ENCODE measurements around the gene TTC22.

The TTC22 gene

DNA sequence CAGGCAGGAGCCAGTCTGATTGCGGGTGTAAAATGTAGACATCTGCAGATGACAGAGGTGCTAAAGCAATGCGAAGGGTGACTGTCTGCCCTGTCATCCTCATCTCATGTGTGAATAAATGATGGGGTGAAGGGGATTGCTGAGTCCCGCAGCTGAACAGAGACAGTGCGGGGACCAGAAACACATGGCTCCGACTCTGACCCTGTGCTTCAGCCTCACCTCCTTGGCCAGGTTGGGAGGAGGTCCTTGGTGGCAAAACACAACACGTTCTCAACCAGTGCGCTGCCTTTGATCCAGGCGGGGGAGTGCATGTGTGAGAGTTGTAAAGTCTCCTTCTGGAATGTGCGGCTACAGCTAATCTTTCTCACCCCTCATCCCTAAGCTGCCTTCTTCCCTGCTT, 32.0 kb upstream of the TTC22 start:
- no peak for DNase-seq

DNA sequence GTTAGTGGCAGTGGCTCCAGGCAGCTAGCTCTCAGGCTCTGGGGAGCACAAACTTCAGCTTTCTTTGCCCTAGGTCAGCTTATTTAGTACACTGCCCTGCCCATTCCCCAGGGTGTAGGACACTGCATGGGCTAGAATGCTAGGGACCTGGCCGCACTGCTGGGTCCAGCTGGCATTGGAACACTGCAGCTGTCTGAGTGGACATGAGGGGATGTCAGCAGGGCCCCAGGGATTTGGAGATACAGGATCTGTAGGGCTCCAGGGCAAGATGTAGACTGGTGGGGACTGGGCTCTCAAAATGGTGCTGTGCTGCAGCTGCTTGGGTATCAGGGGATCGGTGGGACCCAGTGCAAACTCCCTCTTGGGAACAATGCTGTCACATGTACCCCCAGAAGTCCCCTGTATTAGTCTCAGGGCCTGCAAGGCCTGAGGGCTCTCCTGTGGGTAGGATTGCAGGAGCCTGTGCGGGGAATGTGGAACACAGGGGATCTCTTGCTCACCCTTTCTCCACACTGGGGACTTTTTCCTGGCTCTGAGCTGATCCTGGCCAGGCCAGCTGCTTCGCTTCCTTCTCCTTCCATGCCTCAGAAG, 25.2 kb upstream of the TTC22 start:
- no peak for DNase-seq

DNA sequence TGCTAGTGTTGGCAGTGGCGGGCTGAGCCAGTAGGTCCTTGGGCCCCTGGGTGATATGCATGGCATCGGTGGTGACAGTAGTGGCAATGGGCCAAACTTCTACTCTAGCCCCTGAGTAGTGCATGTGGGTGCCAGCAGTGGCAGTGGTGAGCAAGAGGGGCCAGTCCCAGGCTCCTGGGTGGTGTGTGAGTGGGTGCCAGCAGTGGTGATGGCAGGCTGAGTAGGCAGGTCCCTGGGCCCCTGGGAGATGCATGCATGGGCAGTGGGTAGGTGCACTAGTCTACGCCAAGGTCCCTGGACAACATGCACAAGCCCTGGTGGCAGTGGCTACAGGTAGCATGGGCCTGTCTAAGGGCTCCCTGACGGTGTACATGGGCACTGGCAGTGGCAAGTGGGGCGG, 24.6 kb upstream of the TTC22 start:
- DNase-seq: no peak

DNA sequence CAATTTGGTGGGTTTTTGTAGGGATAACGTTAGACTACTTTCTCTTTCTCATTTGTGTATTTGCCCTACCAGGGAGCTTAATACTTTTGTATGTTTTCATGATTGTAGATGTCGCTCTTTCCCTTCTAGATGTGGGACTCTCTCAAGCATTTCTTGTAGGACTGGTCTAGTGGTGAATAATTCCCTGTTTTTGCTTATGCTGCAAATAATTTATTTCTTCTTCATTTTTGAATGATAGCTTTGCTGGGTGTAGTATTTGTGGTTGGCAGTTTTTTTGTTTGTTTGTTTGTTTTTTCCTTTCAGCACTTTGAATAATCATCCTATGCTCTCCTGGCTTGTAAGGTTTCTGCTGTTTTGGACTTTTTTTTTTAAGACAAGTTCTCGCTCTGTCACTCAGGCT, 22.5 kb upstream of the TTC22 start:
- no peak for DNase-seq

DNA sequence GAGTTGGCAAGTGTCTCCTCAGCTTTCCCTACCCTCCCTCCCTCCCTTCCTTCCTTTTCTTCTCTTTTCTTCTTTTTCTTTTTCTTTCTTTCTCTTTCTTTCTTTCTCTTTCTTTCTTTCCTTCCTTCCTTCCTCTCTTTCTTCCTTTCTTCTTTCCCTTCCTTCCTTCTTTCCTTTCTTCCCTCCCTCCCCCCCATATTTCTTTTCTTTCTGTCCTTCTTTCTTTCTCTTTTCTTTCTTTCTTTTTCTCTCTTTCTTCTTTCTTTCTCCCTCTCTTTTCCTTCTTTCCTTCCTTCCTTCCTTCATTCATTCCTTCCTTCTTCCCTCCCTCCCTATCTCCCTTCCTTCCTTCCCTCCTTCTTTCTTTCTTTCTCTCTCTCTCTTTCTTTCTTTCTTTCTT, 18.6 kb upstream of the TTC22 start:
- DNase-seq: no peak

DNA sequence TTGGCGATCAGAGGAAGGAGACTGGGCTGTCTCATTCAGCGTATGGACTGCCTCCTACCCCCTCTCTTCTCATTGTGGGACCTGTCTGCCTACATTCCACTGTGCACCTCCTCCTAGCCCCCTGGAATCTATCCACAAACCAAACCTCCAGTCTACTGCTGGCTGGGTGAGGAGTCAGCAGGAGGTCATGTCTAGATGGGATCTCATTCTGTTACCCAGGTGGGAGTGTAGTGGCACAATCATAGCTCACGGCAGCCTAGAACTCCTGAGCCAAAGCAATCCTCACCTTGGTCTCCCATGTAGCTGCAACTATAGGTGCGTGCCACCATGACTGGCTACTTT, 18.0 kb upstream of the TTC22 start:
- DNase-seq: no peak

DNA sequence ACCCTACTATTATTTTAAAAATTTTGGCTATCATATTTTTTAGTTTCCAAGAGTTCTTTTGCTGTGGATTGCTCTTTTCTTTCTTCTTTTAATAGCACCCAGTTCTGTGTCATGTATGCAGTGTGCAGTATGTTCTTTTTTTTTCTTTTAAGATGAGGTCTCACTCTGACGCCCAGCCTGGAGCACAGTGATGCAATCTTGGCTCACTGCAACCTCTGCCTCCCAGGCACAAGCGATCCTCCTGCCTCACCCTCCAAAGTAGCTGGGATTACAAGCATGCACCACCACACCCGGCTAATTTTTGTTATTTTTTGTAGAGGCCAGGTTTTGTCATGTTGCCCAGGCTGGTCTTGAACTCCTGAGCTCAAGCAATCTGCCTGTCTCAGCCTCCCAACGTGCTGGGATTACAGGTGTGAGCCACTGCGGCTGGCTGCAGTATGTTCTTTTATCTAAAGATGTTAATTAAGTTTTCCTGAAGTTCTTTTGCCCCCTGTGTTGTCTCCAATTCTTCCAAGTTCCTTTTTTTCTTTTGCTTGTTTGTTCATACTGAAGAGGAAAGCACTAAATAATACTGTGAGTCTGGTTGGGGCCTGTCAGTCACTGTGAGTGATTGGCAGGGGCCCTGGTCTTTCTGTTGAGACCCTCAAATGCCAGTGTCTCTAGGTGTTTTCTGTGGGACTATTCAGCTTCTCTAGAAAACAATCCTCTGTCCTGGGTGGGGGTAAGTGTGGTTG, 17.5 kb upstream of the TTC22 start:
- no peak for DNase-seq

DNA sequence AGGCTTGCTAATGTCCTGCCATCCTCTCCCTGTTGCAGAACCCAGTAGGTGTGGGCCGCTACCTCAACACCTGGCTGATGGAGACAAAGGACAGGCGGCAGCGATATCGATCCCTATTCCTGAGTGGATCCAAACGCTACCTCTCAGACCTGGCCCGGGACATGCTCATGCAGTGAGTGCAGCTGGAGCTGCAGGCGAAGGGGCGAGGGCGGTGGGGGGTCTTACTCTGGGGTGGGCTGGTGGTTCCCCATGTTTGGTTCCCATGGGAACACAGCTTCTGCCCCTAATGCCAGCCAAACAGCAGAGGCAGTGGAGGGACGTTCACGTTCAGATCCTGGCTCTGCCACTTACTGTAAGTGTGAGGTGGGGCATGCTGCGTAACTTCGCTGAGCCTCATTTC, 15.8 kb upstream of the TTC22 start:
- no peak for DNase-seq

DNA sequence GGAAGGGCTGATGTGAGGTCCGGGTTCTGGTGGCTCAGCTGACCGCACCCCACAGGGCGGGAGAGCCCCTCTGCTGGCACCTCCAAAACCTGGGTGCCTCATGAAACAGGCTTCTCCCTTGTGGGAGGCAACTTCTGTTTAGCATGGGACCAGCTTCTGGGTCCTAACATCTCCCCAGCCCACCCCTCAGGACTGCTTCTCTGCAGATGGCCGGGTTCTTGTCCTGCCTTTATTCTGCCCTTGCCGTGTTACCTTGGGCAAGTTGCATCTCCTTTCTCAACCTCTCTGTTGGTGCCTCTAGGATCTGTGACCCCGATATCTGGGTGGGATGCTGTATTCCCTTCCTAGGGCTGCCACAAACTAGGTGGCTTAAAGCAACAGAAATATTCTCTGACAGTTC, 15.0 kb upstream of the TTC22 start:
- DNase-seq: no peak

DNA sequence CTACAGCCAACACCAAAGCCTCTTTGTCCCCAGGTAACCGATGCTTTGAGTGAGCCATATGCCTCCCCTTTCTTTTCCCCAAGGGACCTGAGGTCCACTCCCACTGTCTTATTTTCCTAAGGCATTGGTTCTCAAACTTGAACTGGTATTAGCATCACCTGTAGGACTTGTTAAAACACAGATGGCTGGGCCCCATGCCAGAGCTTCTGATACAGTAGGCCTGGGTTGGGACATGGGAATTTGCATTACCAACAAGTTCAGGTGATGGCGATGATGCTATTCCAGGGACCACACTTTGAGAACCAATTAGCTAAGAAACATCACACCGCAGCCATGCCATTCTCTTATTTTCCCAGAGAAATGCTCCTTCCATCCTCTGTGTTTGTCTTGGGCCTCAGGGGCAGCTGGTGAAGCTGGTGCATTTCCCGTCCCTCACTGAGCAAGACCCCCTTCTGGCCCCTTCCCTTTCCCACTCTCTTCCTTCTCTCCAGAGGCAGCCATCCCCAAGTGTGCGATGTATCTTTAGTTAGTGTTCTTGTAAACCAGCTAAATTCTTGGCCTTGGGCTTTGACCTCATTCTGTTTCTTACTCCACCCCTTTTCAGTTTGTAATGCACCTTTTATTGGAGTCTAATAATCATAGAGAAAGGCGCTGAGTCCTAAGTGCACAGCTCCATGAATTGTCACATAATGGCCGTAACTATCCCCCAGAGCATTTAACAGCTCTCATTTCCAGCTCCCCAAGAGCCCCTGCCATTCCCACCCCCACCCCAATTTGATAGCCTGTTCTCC, 14.2 kb upstream of the TTC22 start:
- DNase-seq: no peak

DNA sequence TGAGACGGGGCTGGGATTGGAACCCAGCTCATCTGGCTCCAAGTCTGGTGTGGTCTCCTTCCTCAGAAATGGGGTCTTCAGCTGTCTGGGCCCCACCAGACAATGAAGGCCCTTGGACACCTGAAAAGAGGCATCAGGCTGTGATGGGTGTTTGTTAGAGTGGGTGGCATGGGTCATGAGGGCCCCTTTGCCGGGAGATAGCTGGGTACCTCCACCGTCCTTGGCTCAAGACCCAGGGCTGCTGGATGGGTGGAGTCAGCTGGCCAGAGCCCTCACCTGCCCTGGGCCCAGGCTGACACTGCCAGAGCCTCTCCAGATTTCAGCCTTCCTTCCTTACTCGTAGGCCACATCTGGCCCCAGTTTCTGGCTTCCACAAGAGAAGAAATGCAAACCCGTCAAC, 13.4 kb upstream of the TTC22 start:
- no peak for DNase-seq

DNA sequence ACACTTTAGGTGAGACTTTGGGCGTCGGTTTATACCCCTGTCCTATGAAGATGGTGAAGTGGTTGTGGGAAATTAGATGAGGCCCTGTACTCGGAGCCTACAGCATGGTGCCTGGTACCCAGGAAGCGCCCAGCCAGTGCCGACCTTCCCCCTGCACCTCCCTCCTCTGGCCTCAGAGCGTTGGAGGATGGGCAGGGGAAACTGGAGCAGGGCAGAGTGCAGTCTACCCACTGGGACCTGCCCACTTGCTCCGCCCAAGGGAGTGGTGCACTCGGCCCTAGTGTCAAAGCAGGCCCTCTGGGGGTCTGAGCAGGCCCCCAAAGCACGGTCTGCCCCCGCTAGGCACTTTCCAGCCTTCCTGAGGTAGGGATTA, 13.0 kb upstream of the TTC22 start:
- no peak for DNase-seq

DNA sequence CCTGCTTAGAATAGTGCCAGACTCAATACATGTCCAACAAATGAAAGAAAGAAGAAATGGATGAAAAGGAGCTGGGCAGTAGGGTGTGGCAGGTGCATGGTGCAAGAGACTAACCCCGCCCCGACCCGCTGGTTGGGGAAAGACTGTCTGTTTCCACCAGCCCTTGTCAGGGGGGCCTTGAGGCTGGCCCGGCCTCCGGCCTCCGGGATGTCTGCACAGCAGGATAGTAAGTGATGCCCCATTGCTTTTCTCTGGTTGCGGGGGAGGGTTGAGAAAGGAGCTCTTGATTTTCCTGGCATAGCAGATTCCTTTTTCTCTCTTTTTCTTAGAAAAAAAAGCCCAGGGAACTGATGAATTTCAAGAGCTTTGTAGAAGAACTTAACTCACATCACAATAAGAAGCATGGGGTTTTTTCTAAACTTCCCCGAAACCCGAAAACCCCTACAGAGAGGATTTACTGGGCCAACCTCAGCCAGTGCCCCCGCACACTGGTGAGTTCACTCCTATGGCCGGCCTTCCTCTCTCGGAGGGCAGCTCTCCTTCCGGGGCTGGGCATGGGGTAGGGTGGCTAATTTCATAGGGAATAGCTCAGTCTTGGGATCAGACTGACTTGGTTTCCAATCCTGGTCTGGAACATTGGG, 12.5 kb upstream of the TTC22 start:
- no peak for DNase-seq

DNA sequence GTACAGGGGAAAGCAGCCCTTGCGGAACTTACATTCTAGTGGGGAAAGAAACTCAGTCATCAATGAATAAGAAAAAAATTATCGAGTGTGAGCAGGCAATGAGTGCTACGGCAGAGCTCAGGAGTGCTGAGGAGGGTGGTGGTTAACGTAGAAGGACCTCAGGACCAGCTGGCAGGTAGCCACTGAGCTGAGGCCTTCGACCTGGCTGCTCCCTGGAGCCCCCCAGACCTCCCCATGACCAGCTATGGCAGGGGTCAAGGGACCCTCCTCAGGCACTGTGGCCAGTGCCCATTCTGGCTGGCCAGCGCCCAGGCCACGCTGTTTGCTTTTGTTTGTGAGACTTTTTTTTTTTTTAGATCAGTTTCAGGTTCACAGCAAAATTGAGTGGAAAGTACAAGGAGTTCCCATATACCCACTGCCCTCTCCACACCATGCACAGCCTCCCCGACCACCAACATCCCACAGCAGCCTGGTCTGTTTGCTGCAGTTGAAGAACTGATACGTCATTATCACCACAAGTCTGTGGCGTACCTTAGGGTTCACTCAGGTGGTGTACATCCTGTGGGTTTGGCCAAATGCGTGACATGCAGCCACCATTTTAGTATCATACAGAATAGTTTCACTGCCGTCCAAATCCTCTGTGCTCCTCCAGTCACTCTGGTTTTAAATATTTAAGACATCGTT, 11.8 kb upstream of the TTC22 start:
- DNase-seq: no peak

DNA sequence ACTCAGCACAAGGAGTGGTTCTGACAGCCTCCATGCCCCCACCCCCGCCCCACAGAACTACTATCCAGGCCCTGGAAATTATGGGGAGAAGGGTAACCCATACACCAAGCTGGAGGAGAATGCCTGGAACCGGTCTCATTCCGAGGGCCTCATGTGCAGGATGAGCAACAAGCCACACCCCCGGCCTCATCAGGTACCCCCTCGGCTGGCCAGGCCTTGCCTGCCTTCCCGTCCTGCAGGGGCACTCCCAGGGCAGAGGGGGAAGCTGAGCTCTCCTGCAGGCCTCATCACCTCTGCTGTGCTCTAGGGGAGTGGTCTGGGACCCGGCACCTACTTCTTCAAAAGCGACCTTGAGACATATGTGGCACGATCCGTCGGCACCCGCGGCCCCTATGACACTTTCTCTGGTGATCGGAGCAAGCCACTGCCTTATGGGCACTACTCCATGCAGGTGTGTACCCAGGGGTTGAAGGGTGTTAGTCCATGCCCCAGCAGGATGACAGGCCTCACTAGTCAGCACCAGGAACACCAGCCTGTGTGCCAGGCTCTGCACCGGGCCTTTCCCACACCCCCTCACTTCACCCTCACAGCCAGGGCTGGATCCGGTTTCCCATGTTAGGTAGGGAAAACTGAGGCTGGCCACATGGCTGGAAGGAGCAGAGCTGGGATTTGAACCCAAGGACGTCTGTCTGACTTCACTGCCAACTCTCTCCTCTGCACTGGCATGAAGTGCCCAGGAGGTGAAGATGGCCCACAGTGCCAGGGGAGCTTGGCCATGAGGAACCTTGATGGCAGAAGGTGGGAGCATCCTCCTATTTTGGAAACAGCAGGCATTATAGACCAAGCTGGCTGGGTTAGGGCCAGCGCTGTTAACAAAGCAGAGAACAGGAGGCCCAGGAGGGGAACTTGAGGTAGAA, 10.9 kb upstream of the TTC22 start:
- DNase-seq: no peak

DNA sequence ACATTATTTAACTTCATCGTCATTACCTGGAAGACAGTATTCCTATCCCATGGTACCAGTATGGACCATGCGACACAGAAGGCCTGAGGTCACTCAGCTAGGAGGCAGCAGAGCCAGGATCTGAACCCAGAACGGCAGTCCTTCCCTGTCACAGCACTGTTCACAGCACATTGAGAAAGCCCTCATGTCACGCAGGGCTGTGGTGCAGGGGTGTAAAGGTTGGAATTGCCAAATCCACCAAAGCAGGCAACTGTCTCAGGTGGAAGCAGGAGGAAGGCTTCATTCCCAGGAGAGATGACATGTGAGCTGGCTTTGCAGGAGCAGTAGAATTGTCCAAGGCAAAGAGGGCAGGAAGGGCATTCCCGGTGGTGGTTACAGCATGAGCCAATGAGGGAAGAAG, 9.9 kb upstream of the TTC22 start:
- DNase-seq: no peak

DNA sequence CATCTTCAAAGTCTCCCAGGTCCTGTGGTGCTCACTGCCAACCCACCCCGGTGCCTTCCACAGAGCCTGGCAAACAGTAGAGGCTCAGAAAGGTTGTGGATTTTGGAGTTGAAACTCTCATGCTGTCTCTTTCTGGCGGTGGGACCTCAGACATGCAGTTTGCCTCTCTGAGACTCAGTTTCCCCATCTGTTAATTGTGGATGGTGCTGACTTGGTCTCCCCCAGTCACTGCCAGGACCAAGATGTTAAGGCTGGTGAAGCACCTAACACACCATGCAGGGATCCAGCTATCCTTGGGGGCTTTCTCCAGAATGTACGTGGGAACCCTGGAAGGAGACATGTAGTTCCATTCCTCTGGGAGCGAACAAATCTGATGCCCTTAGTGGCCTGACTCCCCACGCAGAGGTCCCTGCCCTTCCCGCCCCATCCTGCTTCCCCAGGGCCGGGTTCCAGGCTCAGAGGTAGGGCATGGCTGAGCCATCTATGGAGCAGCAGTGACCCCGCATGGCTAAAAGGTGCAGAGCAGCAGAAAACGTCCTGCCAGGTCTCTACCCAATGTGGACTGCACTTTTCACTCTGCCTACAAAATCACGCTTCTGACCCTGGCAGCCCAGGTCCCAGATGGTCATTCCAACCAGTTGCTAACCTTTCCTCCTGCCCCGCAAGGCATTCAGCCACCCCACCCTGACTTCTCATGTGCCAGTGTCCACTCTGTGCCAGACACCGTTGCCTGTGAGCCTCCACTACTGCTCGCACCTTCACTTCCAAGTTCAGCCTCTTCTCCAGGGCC, 9.2 kb upstream of the TTC22 start:
- DNase-seq: peak; percentile 68

DNA sequence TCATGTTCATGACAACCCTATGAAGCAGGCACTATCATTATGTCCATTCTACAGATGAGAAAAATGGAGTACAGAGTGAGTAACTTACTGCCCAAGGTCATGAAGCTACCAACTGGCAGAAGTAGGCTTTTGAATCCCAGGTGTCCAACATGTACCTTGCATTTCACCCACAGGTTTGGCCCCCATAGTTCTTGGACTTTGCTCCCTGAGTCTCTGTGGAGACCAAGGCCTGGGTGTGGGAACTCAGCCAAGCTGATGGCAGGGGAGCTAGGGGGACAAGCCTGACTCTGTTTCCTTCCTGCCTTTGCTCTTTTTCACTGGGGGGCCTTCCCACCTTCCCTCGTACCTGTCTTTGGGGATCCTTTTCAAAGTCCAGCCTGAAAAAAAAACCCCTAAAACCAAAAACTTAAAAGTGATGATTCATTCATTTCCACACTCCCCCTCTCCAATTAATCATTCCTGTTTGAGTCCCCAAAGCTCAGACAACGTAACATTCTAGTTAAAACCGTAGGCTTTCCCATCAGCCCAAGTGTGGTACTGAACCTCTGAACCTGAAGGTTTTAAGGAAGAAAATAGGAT, 8.5 kb upstream of the TTC22 start:
- no peak for DNase-seq

DNA sequence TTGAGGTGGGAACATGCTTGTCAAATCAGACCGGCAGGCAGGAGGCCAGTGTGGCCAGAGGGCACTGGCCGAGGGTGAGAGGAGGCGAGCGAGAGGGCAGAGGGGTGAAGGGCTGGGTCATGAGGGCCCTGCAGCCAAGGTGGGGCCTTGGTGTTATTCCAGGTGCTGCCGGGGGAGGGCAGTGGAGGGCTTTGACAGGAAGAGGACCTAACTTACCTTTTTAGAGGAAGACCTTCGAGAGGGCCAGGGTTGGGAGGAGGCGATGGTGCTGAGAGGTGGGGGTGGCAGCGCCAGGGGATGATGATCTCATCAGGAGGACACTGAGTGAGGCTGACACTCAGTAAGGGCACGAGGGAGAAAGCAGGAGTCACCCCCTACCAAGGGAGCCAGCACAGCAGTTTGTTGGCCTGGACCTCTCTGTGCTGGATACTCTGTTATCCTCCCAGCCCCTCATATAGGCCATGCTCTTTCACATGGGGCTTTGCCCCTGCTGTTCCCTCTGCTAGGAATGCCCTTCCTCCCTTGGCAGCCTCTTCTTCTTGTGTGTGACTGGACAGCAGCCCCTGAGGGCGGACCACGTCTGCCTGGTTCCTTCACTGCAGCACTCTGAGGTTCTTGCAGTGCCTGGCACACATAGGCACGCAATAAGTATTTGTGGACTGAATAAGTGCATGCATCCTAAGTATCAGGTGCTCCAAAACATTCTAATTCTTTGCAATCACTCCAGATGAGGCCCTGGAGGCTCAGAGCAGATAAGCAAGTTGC, 7.5 kb upstream of the TTC22 start:
- no peak for DNase-seq

DNA sequence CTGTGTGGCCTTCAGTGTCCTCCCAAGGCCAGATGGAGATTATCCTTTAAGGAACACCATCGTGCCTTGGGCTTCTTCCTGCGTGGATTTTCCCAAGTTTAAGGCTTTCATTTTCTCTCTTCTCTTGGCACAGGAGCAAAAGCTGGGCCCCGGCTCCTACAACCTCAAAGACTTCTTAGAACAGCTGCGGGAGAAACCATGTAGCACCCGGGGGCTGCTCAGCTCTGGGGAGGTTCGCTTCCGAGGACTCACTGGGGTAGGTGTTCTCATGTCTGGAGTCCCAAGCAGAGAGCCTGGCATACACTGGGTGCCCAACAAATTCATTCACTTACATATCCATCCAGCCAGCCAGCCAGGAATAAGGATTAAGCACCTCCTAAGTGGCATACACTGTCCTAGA, 6.6 kb upstream of the TTC22 start:
- DNase-seq: no peak

All from stimulated activated CD4-positive, alpha-beta T cell treated with anti-CD3 and anti-CD28 coated beads, Interleukin-12 subunit alpha, Interleukin-12 subunit beta, amount 100 ng/mL, for 4 hours (primary cell).